Activated CD8-positive, alpha-beta memory T cell treated with anti-CD3 and anti-CD28 coated beads, Interleukin-2, amount 50 U/mL, for 24 hours (primary cell): ENCODE results near the gene PRKG1.
"Not testable (repeated sequence)": the region's sequence is repeated elsewhere in the genome, so short reads cannot be mapped to it uniquely, and the experiment has no call there.

Experiments used
- DNase-seq: peaks from one replicate; pipeline ENCODE4 v3.0.0-alpha.2; 2020; ENCODE audit errors: extremely low read depth

Gene PRKG1

GRCh38 chr10:51227897-51228713 is 153.8 kb downstream of the PRKG1 start:
- DNase-seq: no peak

GRCh38 chr10:51228714-51229100 is 154.4 kb downstream of the PRKG1 start:
- DNase-seq: no peak

- no peak for DNase-seq
Measured at GRCh38 chr10:51230887-51231585, 156.7 kb downstream of the PRKG1 start.

- DNase-seq: no peak
Measured at GRCh38 chr10:51231754-51232153, 157.5 kb downstream of the PRKG1 start.

- DNase-seq: no peak
Measured at GRCh38 chr10:51233337-51234100, 159.2 kb downstream of the PRKG1 start.

GRCh38 chr10:51235865-51236264 is 161.6 kb downstream of the PRKG1 start:
- no peak for DNase-seq

- no peak for DNase-seq
Measured at GRCh38 chr10:51239006-51239405, 164.7 kb downstream of the PRKG1 start.

GRCh38 chr10:51241461-51241860 is 167.2 kb downstream of the PRKG1 start:
- DNase-seq: no peak

GRCh38 chr10:51242393-51242792 is 168.1 kb downstream of the PRKG1 start:
- no peak for DNase-seq

- DNase-seq: no peak
Measured at GRCh38 chr10:51244309-51244708, 170.0 kb downstream of the PRKG1 start.

GRCh38 chr10:51244748-51245490 is 170.6 kb downstream of the PRKG1 start:
- no peak for DNase-seq

GRCh38 chr10:51246156-51246555 is 171.9 kb downstream of the PRKG1 start:
- no peak for DNase-seq

GRCh38 chr10:51250278-51250920 is 176.1 kb downstream of the PRKG1 start:
- no peak for DNase-seq

- no peak for DNase-seq
Measured at GRCh38 chr10:51251110-51251509, 176.8 kb downstream of the PRKG1 start.

- no peak for DNase-seq
Measured at GRCh38 chr10:51255381-51255780, 181.1 kb downstream of the PRKG1 start.

GRCh38 chr10:51257511-51258248 is 183.4 kb downstream of the PRKG1 start:
- no peak for DNase-seq

GRCh38 chr10:51260376-51260775 is 186.1 kb downstream of the PRKG1 start:
- no peak for DNase-seq

GRCh38 chr10:51266496-51266895 is 192.2 kb downstream of the PRKG1 start:
- no peak for DNase-seq

- not testable (repeated sequence) for DNase-seq
Measured at GRCh38 chr10:51267980-51268570, 193.8 kb downstream of the PRKG1 start.

- DNase-seq: no peak
Measured at GRCh38 chr10:51269821-51270220, 195.5 kb downstream of the PRKG1 start.
